Effector memory CD8-positive, alpha-beta T cell (primary cell): ENCODE measurements around the gene GORASP2.

Experiments used
- ATAC-seq: fragments of 150-1000 bp; cut with Tn5 transposase; replicated peaks from 2 replicates; pipeline ENCODE4 v1.10.0; 2021; ENCODE audit warnings: mild to moderate bottlenecking, moderate library complexity
- DNase-seq, 3 experiments: peaks; one replicate each; pipeline ENCODE4 v3.0.0; 2021
- H3K27ac Mint-ChIP-seq, 2 donors: one replicate each; pipeline ENCODE4 v1.8.0; 2022; ENCODE audit warnings: mild to moderate bottlenecking in 2 of 2, mixed read lengths in 2 of 2, moderate library complexity in 2 of 2
- H3K27me3 Mint-ChIP-seq, 2 donors: one replicate each; pipeline ENCODE4 v1.8.0; 2022; ENCODE audit warnings: mixed read lengths in 2 of 2
- H3K36me3 Mint-ChIP-seq: one replicate; pipeline ENCODE4 v1.8.0; 2022; ENCODE audit warnings: mild to moderate bottlenecking, moderate library complexity, mixed read lengths; ENCODE audit not compliant: insufficient read depth
- H3K4me1 Mint-ChIP-seq, 2 donors: one replicate each; pipeline ENCODE4 v1.8.0; 2022; ENCODE audit warnings: low read depth in 2 of 2, mixed read lengths in 2 of 2
- H3K4me3 Mint-ChIP-seq, 2 donors: one replicate each; pipeline ENCODE4 v1.8.0; 2022; ENCODE audit warnings: mild to moderate bottlenecking in 2 of 2, mixed read lengths in 2 of 2, moderate library complexity in 2 of 2
- H3K9me3 Mint-ChIP-seq, 2 donors: one replicate each; pipeline ENCODE4 v1.8.0; 2022; ENCODE audit warnings: mixed read lengths in 2 of 2

GORASP2 gene

DNA sequence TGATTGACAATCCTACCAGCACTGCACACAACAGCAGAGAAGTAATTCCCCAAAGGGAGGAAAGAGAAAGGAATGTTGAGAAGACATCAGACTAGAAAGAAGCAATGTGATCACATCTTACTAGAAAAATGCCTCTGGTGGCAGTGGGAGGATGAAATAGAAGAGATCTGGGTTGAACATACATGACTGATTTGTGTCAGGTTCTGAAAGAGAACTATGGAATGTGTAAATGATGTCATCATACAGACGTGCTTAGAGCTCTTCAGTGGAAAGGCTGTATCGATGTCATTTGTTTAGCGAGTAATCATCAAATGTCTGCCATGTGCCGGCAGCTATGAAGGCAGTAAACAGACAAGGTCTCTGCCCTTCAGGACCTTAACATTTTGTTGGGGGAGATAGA lies 24.9 kb downstream of the GORASP2 start:
- no peak for DNase-seq
- Mint-ChIP-seq H3K36me3 (peaks cover 92% of the 10 kb centered on the region), H3K4me3 (no peak overlapping the region), H3K4me1 (peaks cover 1 to 4% of the 10 kb centered on the region in 2 donors), H3K9me3 (no peaks in the 10 kb centered on the region), H3K27me3 (no peaks in the 10 kb centered on the region), H3K27ac (peak overlapping the region; percentile 47 to 48)
- no peak for ATAC-seq

DNA sequence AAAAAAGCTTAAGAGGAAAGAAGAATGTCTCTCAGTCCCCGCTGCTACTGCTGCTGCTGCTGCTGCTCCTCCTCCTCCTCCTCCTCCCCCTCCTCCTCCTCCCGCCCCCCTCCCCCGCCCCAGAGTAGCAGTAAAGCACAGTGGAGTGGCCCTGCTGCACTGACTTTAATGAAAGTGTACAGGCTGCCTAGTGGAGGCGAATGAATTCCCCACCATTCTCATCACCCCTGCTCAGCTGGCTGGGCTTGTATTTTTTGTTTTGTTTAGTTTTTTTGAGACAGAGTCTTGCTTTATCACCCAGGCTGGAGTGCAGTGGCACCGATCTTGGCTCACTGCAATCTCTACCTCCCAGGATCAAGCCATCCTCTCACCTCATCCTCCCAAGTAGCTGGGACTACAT lies 34.3 kb downstream of the GORASP2 start:
- Mint-ChIP-seq H3K27ac (no peak overlapping the region), H3K4me1 (no peaks in the 10 kb centered on the region), H3K27me3 (no peaks in the 10 kb centered on the region), H3K9me3 (no peaks in the 10 kb centered on the region), H3K4me3 (no peak overlapping the region), H3K36me3 (peaks cover 95% of the 10 kb centered on the region)
- ATAC-seq (no peak), DNase-seq (no peak)

DNA sequence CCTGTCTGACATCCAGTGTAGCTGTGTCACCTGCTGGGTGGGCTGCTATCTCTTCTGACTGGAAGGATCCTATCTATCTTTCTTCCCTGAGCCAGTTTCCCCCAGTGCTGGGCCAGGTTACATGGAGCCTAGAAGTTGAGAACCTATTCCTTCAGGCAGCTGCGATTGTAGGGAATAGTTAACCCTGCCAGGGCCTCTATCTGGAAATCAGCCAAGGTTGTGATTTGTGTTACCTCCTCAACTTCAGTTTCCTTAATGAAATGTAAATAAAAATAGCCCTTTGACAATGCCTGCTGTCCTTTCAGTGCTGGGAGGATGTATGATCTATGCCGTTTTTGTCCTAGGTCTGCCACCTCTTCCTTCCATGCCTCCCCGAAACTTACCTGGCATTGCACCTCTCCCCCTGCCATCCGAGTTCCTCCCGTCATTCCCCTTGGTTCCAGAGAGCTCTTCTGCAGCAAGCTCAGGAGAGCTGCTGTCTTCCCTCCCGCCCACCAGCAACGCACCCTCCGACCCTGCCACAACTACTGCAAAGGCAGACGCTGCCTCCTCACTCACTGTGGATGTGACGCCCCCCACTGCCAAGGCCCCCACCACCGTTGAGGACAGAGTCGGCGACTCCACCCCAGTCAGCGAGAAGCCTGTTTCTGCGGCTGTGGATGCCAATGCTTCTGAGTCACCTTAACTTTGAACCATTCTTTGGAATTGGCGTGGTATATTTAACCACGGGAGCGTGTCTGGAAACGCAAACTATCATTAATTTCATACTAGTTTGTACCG lies 36.6 kb downstream of the GORASP2 start:
- Mint-ChIP-seq H3K4me1 (no peaks in the 10 kb centered on the region), H3K36me3 (peaks cover 80% of the 10 kb centered on the region), H3K27me3 (no peaks in the 10 kb centered on the region), H3K27ac (peak overlapping the region in 1 of 2 donors; percentile 38), H3K9me3 (no peaks in the 10 kb centered on the region), H3K4me3 (no peak overlapping the region)
- ATAC-seq (no peak), DNase-seq (no peak)

DNA sequence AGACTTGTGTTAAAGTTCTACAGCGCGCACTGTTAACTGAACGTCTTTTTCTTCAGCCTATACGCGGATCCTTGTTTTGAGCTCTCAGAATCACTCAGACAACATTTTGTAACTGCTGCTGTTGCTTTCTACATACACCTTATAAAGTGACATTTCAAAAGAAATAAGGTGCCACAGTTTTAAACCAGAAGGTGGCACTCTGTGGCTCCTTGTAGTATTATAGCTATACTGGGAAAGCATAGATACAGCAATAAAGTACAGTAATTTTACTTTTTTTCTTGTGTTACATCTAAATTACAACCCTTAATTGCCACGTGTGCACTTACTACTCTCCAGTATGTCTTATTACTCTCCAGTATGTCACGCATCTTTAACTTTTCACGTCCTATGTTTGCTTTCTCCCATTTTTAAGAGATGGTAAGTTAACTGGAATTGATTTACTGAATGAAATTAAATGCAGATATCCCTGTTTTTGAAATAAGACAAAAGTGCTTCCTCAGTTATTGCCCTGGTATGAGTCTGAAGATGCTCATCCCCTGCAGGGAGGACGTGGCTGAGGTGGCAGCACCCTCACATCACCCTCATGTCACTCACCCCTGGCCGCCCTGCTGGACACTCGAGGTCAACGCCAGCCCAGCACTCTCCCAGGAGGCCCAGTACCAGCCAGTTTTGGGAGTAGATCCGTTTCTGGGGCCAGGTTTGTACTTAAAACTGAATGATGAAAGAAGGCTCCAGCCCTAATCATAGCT lies 37.8 kb downstream of the GORASP2 start:
- DNase-seq = no peak
- no peaks in the 10 kb centered on the region for H3K27me3 Mint-ChIP-seq
- no peaks in the 10 kb centered on the region for H3K9me3 Mint-ChIP-seq
- H3K4me1 Mint-ChIP-seq = no peaks in the 10 kb centered on the region
- H3K36me3 Mint-ChIP-seq = peaks cover 71% of the 10 kb centered on the region
- no peak overlapping the region for H3K27ac Mint-ChIP-seq
- ATAC-seq = no peak
- no peak overlapping the region for H3K4me3 Mint-ChIP-seq

DNA sequence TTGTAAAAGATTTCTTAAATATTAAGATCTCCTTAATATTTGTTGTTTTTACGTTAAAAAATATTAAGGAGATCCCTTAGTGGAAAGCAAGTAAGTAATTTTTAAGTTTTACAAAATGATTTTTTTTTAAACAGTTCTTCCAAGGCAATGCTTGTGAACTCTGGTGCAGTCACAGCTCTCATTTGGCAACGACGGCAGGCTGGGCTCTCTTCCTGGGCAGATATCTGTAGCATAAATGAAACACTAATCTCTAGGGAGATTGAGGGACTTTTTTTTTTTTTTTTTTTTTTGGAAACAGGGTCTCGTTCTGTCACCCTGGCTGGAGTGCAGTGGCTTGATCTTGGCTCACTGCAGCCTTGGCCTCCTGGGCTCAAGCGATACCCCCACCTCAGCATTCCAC lies 38.5 kb downstream of the GORASP2 start:
- DNase-seq = no peak
- Mint-ChIP-seq H3K9me3 (no peaks in the 10 kb centered on the region), H3K4me1 (no peaks in the 10 kb centered on the region), H3K4me3 (no peak overlapping the region), H3K27ac (peak overlapping the region in 1 of 2 donors; percentile 64), H3K27me3 (no peaks in the 10 kb centered on the region), H3K36me3 (peaks cover 66% of the 10 kb centered on the region)
- ATAC-seq = no peak

DNA sequence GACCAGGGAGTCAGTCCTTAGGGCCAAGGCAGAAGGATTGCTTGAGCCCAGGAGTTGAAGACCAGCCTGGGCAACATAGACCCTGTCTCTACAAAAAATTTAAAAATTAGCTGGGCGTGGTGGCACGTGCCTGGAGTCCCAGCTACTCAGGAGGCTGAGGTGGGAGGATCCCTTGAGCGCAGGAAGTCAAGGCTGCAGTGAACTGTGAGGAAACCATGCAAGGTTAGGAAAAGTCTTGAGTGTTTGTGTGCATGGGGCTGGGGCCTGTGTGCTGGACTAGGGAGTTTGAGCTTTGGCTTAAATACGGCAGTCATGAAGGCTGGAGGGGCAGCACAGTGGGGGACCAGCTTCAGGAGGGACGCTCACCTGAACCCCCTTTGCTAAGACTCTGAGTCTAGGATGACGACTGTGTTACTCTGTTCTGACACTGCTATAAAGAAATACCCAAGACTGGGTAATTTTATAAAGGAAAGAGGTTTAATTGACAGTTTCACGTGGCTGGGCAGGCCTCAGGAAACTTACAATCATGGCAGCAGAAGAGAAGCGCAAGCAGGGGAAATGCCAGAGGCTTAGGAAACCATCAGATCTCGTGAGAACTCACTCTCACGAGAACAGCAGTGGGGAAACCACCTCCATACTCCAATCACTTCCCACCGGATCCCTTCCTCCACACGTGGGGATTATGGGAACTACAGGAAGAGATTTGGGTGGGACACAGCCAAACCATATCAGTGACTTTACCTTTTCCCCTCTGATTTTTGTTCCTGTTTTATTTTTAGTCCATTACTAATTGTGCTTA lies 39.4 kb downstream of the GORASP2 start:
- no peak overlapping the region for H3K4me3 Mint-ChIP-seq
- no peaks in the 10 kb centered on the region for H3K27me3 Mint-ChIP-seq
- H3K36me3 Mint-ChIP-seq = peaks cover 62% of the 10 kb centered on the region
- no peaks in the 10 kb centered on the region for H3K9me3 Mint-ChIP-seq
- H3K27ac Mint-ChIP-seq = peak overlapping the region; percentile 36 to 64
- DNase-seq (no peak), ATAC-seq (no peak)
- H3K4me1 Mint-ChIP-seq = peaks cover 1 to 6% of the 10 kb centered on the region in 2 donors

DNA sequence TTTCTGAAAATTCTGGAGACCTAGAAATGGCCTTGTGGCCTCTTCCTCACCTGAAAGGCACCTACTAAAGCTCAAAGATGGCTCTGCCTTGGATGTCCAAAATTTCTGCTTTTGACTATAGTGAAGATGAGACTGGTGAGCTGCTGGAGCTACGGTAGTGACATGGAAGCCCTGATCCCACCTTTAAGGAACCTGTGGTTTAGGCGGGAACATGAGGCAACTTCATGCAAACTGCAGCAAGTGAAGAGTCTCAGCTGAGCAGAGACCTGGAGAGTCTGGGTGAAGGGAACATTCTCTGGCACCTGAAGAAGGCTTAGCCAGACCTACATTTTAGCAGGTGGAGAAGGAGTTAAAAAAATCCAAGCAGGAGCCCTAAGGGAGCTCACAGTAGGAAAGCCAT lies 40.0 kb downstream of the GORASP2 start:
- H3K4me1 Mint-ChIP-seq = peaks cover 3 to 8% of the 10 kb centered on the region in 2 donors
- no peaks in the 10 kb centered on the region for H3K9me3 Mint-ChIP-seq
- no peak overlapping the region for H3K4me3 Mint-ChIP-seq
- H3K27me3 Mint-ChIP-seq = no peaks in the 10 kb centered on the region
- ATAC-seq (no peak), DNase-seq (no peak)
- peaks cover 56% of the 10 kb centered on the region for H3K36me3 Mint-ChIP-seq
- peak overlapping the region; percentile 36 to 64 for H3K27ac Mint-ChIP-seq

DNA sequence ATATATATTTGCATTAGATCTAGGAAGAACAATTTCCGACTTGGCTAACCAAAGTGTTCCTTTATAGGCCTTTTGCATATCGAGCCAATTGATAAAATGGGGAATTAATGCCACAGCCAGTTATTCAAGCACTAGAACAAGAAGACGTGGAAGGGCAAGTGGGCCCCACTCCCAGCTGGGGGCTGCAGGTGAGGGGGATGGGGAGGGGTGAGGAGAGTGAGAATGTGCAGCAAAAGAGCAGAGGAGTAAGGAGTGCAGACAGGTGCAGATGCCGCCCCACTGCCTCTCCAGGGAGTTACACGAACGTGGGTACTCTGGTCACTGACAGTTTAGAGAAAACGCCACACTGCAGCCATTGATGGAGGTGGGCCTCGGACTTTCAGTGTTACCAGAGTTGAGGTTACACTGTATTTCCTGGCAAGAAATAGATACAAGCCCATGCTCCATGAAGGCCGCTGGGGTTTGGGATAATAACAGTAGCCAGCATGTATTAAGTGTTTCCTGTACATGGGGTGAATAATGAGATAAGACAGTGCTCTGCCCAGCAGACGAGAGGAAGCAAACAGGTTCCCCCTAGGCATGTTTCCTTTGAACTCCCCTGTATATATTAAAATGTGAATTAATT lies 40.9 kb downstream of the GORASP2 start:
- no peak for DNase-seq
- ATAC-seq = no peak
- H3K4me1 Mint-ChIP-seq = peaks cover 5 to 11% of the 10 kb centered on the region in 2 donors
- H3K4me3 Mint-ChIP-seq = no peak overlapping the region
- H3K36me3 Mint-ChIP-seq = peaks cover 47% of the 10 kb centered on the region
- H3K27me3 Mint-ChIP-seq = no peaks in the 10 kb centered on the region
- no peaks in the 10 kb centered on the region for H3K9me3 Mint-ChIP-seq
- peak overlapping the region in 1 of 2 donors; percentile 15 for H3K27ac Mint-ChIP-seq

DNA sequence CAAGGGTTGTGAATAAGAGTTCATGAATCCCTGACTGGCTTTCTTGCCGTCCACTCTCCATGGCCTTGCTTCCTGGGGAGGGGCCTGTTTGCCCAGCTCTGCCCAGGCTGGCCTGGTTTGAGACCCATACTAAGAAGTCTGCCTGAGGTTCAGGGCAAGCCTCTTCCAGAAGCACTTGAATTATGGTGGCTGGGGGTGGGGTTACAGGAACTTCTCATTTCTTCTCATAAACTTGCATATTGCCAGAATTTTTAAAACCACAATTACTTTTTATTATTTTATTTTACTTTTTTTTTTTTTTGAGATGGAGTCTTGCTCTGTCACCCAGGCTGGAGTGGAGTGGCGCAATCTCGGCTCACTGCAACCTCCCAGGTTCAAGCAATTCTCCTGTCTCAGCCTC lies 42.0 kb downstream of the GORASP2 start:
- ATAC-seq (no peak), DNase-seq (no peak)
- Mint-ChIP-seq H3K4me1 (peaks cover 5 to 11% of the 10 kb centered on the region in 2 donors), H3K27me3 (no peaks in the 10 kb centered on the region), H3K9me3 (no peaks in the 10 kb centered on the region), H3K36me3 (peaks cover 36% of the 10 kb centered on the region), H3K4me3 (no peak overlapping the region), H3K27ac (no peak overlapping the region)

DNA sequence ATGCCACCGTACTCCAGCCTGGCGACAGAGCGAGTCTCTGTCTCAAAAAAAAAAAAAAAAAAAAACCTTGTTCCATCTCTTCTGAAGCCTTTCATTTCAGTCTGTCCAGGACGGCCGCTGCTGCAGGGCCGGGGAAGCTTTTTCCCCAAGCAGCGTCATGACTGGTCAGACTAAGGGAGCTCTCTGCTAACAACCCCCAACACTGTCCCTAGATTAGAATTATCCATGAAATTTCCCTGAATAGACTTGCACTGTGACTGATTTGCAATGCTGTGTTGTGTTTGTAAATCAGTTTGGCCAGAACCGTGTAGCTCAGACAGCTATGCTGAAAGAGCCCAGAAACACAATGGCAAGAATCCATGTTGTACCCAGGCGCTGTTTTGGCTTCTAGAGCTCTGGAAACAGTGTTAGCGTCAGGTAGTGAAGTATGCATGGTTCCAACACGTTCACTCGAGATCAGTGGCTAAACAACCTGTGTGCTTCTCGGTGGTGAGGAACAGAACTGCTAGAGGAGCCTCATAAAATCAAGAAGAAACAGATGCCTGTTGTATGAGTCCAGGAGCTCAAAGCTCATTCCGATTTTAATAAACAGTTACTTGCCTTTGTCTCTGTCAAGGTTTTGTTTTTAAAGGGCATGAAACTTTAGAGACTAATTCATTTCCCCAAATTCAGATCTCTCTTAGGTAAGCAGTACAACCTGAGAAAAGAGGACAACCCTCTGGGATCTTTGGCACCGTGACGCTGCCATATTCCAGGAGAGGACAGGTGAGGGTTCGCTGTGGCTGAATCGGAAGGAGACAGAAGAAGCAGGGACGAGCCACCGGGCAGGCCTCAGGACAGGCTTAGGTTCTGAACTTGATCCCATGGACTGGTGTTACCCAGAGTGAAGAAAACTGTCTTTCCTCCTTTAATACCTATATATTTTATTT lies 43.5 kb downstream of the GORASP2 start:
- Mint-ChIP-seq H3K4me3 (peak overlapping the region; percentile 74 to 77), H3K9me3 (no peaks in the 10 kb centered on the region), H3K27me3 (no peaks in the 10 kb centered on the region), H3K36me3 (peaks cover 21% of the 10 kb centered on the region), H3K27ac (peak overlapping the region in 1 of 2 donors; percentile 66), H3K4me1 (peaks cover 5 to 11% of the 10 kb centered on the region in 2 donors)
- ATAC-seq = no peak
- no peak for DNase-seq

DNA sequence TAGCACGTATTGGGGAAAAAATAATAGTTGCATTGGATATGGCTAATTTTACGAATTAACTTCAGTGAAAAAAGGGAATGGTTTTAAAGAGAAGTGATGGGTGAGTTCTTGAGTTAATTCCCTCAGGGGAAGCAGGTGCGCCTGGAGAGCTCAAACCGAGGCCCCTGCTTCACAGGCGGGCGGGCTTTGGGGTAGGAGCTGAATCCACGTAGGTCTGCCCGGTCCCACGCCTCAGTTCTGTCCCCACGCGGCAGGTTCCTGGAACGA lies 44.1 kb downstream of the GORASP2 start:
- peak overlapping the region; percentile 74 to 77 for H3K4me3 Mint-ChIP-seq

DNA sequence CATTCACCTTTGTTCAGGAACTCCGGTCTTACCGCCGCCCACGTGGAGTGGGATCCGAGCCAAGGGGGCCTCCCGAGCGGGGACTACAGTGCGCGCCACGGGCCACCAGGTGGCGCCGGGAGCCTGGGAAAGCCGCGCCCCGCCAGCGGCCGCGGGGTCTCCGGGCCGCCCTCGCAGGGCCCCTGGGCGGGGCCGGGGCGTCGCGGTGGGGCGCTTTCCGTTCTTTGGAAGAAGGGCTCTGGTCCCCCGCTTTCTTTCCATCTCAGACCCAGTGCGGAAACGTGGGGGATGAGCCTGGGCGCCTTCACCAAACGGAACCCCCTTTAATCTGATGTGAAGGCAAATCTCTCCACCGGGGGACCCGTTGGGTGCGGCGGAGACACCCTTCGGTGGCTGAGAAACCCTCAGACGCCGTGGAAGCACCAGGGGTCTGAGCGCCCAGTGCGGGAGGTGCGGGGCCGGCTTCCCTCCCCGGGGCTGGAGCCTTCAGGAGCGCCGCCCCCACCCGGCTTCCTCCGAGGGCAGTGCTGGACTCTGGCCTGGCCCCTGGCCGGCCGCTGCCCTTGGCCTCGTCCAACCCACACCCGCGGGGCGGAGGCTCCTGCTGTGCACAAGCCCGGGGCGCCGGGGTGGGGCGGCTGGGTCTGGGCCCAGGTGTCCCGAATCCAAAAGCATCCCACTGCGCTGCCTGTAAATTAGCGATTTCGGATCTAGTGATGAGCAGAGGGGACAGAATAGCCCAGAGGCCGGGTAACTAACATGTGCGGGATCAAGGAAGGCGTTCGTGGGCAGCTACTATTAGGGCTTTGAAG lies 44.6 kb downstream of the GORASP2 start:
- H3K36me3 Mint-ChIP-seq = peaks cover 10% of the 10 kb centered on the region
- H3K4me3 Mint-ChIP-seq = peak overlapping the region; percentile 74 to 77
- H3K4me1 Mint-ChIP-seq = peaks cover 5 to 11% of the 10 kb centered on the region in 2 donors
- peak overlapping the region; percentile 39 to 66 for H3K27ac Mint-ChIP-seq
- ATAC-seq (peak; percentile 97), DNase-seq (peak; percentile 82 to 89 (median 85))
- no peaks in the 10 kb centered on the region for H3K27me3 Mint-ChIP-seq
- H3K9me3 Mint-ChIP-seq = no peaks in the 10 kb centered on the region

More for the DNA sequence above, 44.1 kb downstream of the GORASP2 start:
- DNase-seq (no peak), ATAC-seq (no peak)
- peaks cover 15% of the 10 kb centered on the region for H3K36me3 Mint-ChIP-seq
- H3K9me3 Mint-ChIP-seq = no peaks in the 10 kb centered on the region
- H3K27ac Mint-ChIP-seq = peak overlapping the region in 1 of 2 donors; percentile 66
- peaks cover 5 to 11% of the 10 kb centered on the region in 2 donors for H3K4me1 Mint-ChIP-seq
- no peaks in the 10 kb centered on the region for H3K27me3 Mint-ChIP-seq
